BJ (cell line): ENCODE results near the gene VASP. TPM values are rescaled to one million over a fixed set of nuclear protein-coding genes. Genes with fewer than 3 reads are reported as not detected.

Experiments
- polyA plus RNA-seq: library from polyadenylated mRNA; depleted of rRNA; stranded (reverse); fragments of >200 nt; gene quantifications from 2 replicates; pipeline ENCODE4 v1.2.3, GENCODE V29; 2011; rRNA removed

Gene VASP
- polyA plus RNA-seq, 1 experiment, result 117 TPM

Other genes starting within 250 kb of the VASP start
- gene CKM, start 184.6 kb upstream of the VASP start, polyA plus RNA-seq, result not detected in 2 replicates
- 0.09 TPM in 1 of 2 replicates, not detected in the other for gene KLC3, start 166.7 kb upstream of the VASP start, polyA plus RNA-seq
- gene ERCC2, start 136.9 kb upstream of the VASP start, polyA plus RNA-seq, result 63.7 and 94.6 TPM in 2 replicates
- gene PPP1R13L, start 102.4 kb upstream of the VASP start, polyA plus RNA-seq, result 5.4 and 12.3 TPM in 2 replicates
- gene POLR1G, start 100.8 kb upstream of the VASP start, polyA plus RNA-seq, result 3.0 and 3.6 TPM in 2 replicates
- gene ERCC1, start 83.6 kb upstream of the VASP start, polyA plus RNA-seq, result 84.3 and 121 TPM in 2 replicates
- 2.6 and 4.5 TPM in 2 replicates for gene FOSB, start 39.5 kb upstream of the VASP start, polyA plus RNA-seq
- 27.3 and 42.3 TPM in 2 replicates for gene RTN2, start 10.4 kb upstream of the VASP start, polyA plus RNA-seq
- gene PPM1N, start 9.0 kb upstream of the VASP start, polyA plus RNA-seq, result 1.0 and 1.2 TPM in 2 replicates
- gene OPA3, start 77.3 kb downstream of the VASP start, polyA plus RNA-seq, result 10.9 and 15.1 TPM in 2 replicates
- 0.06 and 0.12 TPM in 2 replicates for gene GPR4, start 94.7 kb downstream of the VASP start, polyA plus RNA-seq
- gene EML2, start 131.9 kb downstream of the VASP start, polyA plus RNA-seq, result 20.2 and 30.4 TPM in 2 replicates
- gene GIPR, start 160.7 kb downstream of the VASP start, polyA plus RNA-seq, result 0.54 and 1.1 TPM in 2 replicates
- gene SNRPD2, start 184.5 kb downstream of the VASP start, polyA plus RNA-seq, result 518 and 777 TPM in 2 replicates
- 12.6 and 16.8 TPM in 2 replicates for gene QPCTL, start 185.2 kb downstream of the VASP start, polyA plus RNA-seq
- gene FBXO46, start 223.4 kb downstream of the VASP start, polyA plus RNA-seq, result 2.0 and 2.3 TPM in 2 replicates
- gene MEIOSIN, start 226.0 kb downstream of the VASP start, polyA plus RNA-seq, result not detected in 2 replicates